Right lobe of liver (tissue), 4 donors: ENCODE measurements around the gene CHST8.

ENCODE experiments used
- POLR2A ChIP-seq: fragments of 450-650 bp; IDR thresholded peaks from one replicate; pipeline ENCODE4 v1.6.1; 2017; ENCODE audit warnings: antibody characterized with exemption, mild to moderate bottlenecking
- TF ChIP-seq, protein P1 (sequence below), 4 donors: fragments of 200-600 bp in 3 of 4; fragments of 450-650 bp in 1 of 4; IDR thresholded peaks; one replicate each; pipeline versions ENCODE4 v1.5.1 to v1.8.0; 2016 to 2022; ENCODE audit warnings: antibody characterized with exemption in 4 of 4, mild to moderate bottlenecking in 2 of 4
- donor health status: DM: no; HTN: no; CAD: no.
- donor health status: DM: no; HTN: no; CAD: no.
- donor health status: DM: no; HTN: yes; CAD: no.

DNA sequence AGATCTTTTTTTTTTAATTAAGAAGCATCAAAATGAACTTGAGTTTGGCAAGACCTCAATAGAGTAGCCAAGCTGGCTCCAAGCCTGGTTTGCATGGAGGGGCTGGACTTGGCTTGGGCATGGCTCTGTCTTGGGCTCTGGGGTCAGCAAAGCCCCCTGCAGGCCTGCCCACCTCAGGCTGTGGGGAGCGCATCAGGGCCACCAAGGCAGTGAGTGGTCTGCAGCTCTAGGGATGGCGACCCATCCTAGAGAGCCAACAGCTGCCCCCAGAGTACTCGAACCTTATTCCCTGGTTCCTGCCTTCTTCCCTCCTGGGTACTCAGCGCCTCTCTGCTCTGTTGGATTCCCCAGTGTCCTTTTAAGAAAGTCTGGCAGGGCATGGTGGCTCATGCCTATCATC, 5.4 kb upstream of the CHST8 start:
- TF ChIP-seq, protein P1, sequence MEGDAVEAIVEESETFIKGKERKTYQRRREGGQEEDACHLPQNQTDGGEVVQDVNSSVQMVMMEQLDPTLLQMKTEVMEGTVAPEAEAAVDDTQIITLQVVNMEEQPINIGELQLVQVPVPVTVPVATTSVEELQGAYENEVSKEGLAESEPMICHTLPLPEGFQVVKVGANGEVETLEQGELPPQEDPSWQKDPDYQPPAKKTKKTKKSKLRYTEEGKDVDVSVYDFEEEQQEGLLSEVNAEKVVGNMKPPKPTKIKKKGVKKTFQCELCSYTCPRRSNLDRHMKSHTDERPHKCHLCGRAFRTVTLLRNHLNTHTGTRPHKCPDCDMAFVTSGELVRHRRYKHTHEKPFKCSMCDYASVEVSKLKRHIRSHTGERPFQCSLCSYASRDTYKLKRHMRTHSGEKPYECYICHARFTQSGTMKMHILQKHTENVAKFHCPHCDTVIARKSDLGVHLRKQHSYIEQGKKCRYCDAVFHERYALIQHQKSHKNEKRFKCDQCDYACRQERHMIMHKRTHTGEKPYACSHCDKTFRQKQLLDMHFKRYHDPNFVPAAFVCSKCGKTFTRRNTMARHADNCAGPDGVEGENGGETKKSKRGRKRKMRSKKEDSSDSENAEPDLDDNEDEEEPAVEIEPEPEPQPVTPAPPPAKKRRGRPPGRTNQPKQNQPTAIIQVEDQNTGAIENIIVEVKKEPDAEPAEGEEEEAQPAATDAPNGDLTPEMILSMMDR (IDR thresholded peaks at IDR 0.05) = no peak
- TF ChIP-seq POLR2A = no peak
